Type B pancreatic cell (in vitro differentiated cells): ENCODE data around the gene RFK. TPM values are rescaled to one million over a fixed set of nuclear protein-coding genes. Genes with fewer than 3 reads are reported as not detected.

ENCODE experiments used
- DNase-seq: peaks from one replicate; pipeline ENCODE4 v3.0.0; 2021; ENCODE audit warnings: mixed read lengths; ENCODE audit not compliant: unreplicated experiment; ENCODE audit errors: extremely low spot score
- H3K27ac Mint-ChIP-seq: 2 replicates; pipeline ENCODE4 v1.8.0; 2021; ENCODE audit warnings: mild to moderate bottlenecking, mixed read lengths
- H3K27me3 Mint-ChIP-seq: 2 replicates; pipeline ENCODE4 v1.8.0; 2021; ENCODE audit warnings: mixed read lengths
- H3K36me3 Mint-ChIP-seq: 2 replicates; pipeline ENCODE4 v1.8.0; 2021; ENCODE audit warnings: mixed read lengths
- H3K4me1 Mint-ChIP-seq: one replicate; pipeline ENCODE4 v1.8.0; 2021; ENCODE audit warnings: mixed read lengths; ENCODE audit not compliant: unreplicated experiment
- H3K4me3 Mint-ChIP-seq: 2 replicates; pipeline ENCODE4 v1.8.0; 2021; ENCODE audit warnings: mild to moderate bottlenecking, mixed read lengths
- H3K9me3 Mint-ChIP-seq: 2 replicates; pipeline ENCODE4 v1.8.0; 2021; ENCODE audit warnings: mixed read lengths
- CTCF ChIP-seq: fragments of 200-600 bp; sonication (generic); conservative IDR thresholded peaks from 2 replicates; pipeline ENCODE4 v1.5.0; 2021; ENCODE audit warnings: antibody characterized with exemption, mild to moderate bottlenecking
- total RNA-seq: library from RNA; stranded (reverse); gene quantifications from 2 replicates; pipeline ENCODE4 v1.2.1, GENCODE V29; 2021; ENCODE audit warnings: low replicate concordance

RFK gene
- total RNA-seq, 1 donor from 2014 or later: 19.8 TPM

GRCh38 chr9:76373173-76373783 lies 20.9 kb downstream of the RFK start:
- H3K4me1 Mint-ChIP-seq: peaks cover 42% of the 10 kb centered on the region
- H3K9me3 Mint-ChIP-seq: peaks cover 8% of the 10 kb centered on the region
- TF ChIP-seq CTCF: no peak
- no peak for DNase-seq
- peak overlapping the region; percentile 66 for H3K27ac Mint-ChIP-seq
- no peak overlapping the region for H3K4me3 Mint-ChIP-seq
- no peaks in the 10 kb centered on the region for H3K27me3 Mint-ChIP-seq
- no peaks in the 10 kb centered on the region for H3K36me3 Mint-ChIP-seq

GRCh38 chr9:76372336-76372735 lies 21.9 kb downstream of the RFK start:
- Mint-ChIP-seq H3K27ac (peak overlapping the region; percentile 66), H3K9me3 (peaks cover 8% of the 10 kb centered on the region), H3K27me3 (no peaks in the 10 kb centered on the region), H3K4me1 (peaks cover 42% of the 10 kb centered on the region), H3K36me3 (no peaks in the 10 kb centered on the region), H3K4me3 (no peak overlapping the region)
- DNase-seq: no peak
- no peak for TF ChIP-seq CTCF

- peaks cover 42% of the 10 kb centered on the region for H3K4me1 Mint-ChIP-seq
- DNase-seq: no peak
- H3K27me3 Mint-ChIP-seq: no peaks in the 10 kb centered on the region
- peaks cover 8% of the 10 kb centered on the region for H3K9me3 Mint-ChIP-seq
- H3K27ac Mint-ChIP-seq: no peak overlapping the region
- no peak for TF ChIP-seq CTCF
- H3K4me3 Mint-ChIP-seq: no peak overlapping the region
- H3K36me3 Mint-ChIP-seq: no peaks in the 10 kb centered on the region
Measured at GRCh38 chr9:76371901-76372300, 22.3 kb downstream of the RFK start.

- Mint-ChIP-seq H3K4me3 (no peak overlapping the region), H3K27ac (peak overlapping the region; percentile 3), H3K9me3 (peaks cover 8% of the 10 kb centered on the region), H3K36me3 (no peaks in the 10 kb centered on the region), H3K4me1 (peaks cover 40% of the 10 kb centered on the region), H3K27me3 (no peaks in the 10 kb centered on the region)
- no peak for DNase-seq
- no peak for TF ChIP-seq CTCF
Measured at GRCh38 chr9:76370396-76371023, 23.7 kb downstream of the RFK start.

GRCh38 chr9:76369583-76369982 lies 24.6 kb downstream of the RFK start:
- H3K4me3 Mint-ChIP-seq: peak overlapping the region; percentile 34
- TF ChIP-seq CTCF: no peak
- no peaks in the 10 kb centered on the region for H3K27me3 Mint-ChIP-seq
- no peak for DNase-seq
- no peaks in the 10 kb centered on the region for H3K36me3 Mint-ChIP-seq
- H3K4me1 Mint-ChIP-seq: peaks cover 31% of the 10 kb centered on the region
- no peak overlapping the region for H3K27ac Mint-ChIP-seq
- peaks cover 2% of the 10 kb centered on the region for H3K9me3 Mint-ChIP-seq
